ENCODE measurements around the gene NLK.

Gene NLK

GRCh38 chr17:28041068-28041843 lies 1.2 kb upstream of the NLK start:
- peak; percentile 96 for ATAC-seq
- no peak for TF ChIP-seq TSHZ2 (CRISPR knock-in tag; IDR thresholded peaks at IDR 0.05)
- TF ChIP-seq ZC3H10 (CRISPR knock-in tag; IDR thresholded peaks at IDR 0.05): no peak
- TF ChIP-seq TOX (CRISPR knock-in tag; IDR thresholded peaks at IDR 0.05; ENCODE audit: borderline replicate concordance): no peak
- TF ChIP-seq ZNF8 (CRISPR knock-in tag; IDR thresholded peaks at IDR 0.05): no peak
- TF ChIP-seq ARNTL (CRISPR knock-in tag; IDR thresholded peaks at IDR 0.05; ENCODE audit: borderline replicate concordance, low read depth): no peak
- no peak for TF ChIP-seq ESRRG (CRISPR knock-in tag; IDR thresholded peaks at IDR 0.05)
- TF ChIP-seq RARB (CRISPR knock-in tag; IDR thresholded peaks at IDR 0.05): no peak
- TF ChIP-seq ZNF70 (CRISPR knock-in tag; IDR thresholded peaks at IDR 0.05): no peak
- TF ChIP-seq GLIS3 (CRISPR knock-in tag; IDR thresholded peaks at IDR 0.05): no peak
- no peak for TF ChIP-seq PATZ1 (CRISPR knock-in tag; IDR thresholded peaks at IDR 0.05; ENCODE audit: borderline replicate concordance)
- TF ChIP-seq ZFP30 (CRISPR knock-in tag; IDR thresholded peaks at IDR 0.05): no peak
- TF ChIP-seq PPARA (CRISPR knock-in tag; IDR thresholded peaks at IDR 0.05; ENCODE audit: borderline replicate concordance): no peak
- no peak for TF ChIP-seq OSR1 (CRISPR knock-in tag; IDR thresholded peaks at IDR 0.05)
- no peak for TF ChIP-seq ISL1 (CRISPR knock-in tag; IDR thresholded peaks at IDR 0.05)
- TF ChIP-seq SNAI2 (CRISPR knock-in tag; IDR thresholded peaks at IDR 0.05): no peak
- no peak for TF ChIP-seq ZFP3 (CRISPR knock-in tag; IDR thresholded peaks at IDR 0.05)
- no peak for TF ChIP-seq CREB5 (CRISPR knock-in tag; IDR thresholded peaks at IDR 0.05; ENCODE audit: low read depth)
- no peak for TF ChIP-seq CSDC2 (CRISPR knock-in tag; IDR thresholded peaks at IDR 0.05)
- TF ChIP-seq CSRNP3 (CRISPR knock-in tag; IDR thresholded peaks at IDR 0.05): no peak
- no peak for TF ChIP-seq ZNF565 (CRISPR knock-in tag; conservative IDR thresholded peaks at IDR 0.05; ENCODE audit: low read depth)

GRCh38 chr17:28041844-28042656 lies 427 bp upstream of the NLK start:
- TF ChIP-seq TCF4 (CRISPR knock-in tag; IDR thresholded peaks at IDR 0.05; ENCODE audit: borderline replicate concordance) (no peak), TOX (CRISPR knock-in tag; IDR thresholded peaks at IDR 0.05; ENCODE audit: borderline replicate concordance) (no peak), ZNF70 (CRISPR knock-in tag; IDR thresholded peaks at IDR 0.05) (no peak), CSRNP3 (CRISPR knock-in tag; IDR thresholded peaks at IDR 0.05) (no peak), ARNTL (CRISPR knock-in tag; IDR thresholded peaks at IDR 0.05; ENCODE audit: borderline replicate concordance, low read depth) (no peak), CREB5 (CRISPR knock-in tag; IDR thresholded peaks at IDR 0.05; ENCODE audit: low read depth) (no peak), RARB (CRISPR knock-in tag; IDR thresholded peaks at IDR 0.05) (no peak), ZFP3 (CRISPR knock-in tag; IDR thresholded peaks at IDR 0.05) (no peak), ISL1 (CRISPR knock-in tag; IDR thresholded peaks at IDR 0.05) (no peak), ZC3H10 (CRISPR knock-in tag; IDR thresholded peaks at IDR 0.05) (no peak), BACH2 (CRISPR knock-in tag; IDR thresholded peaks at IDR 0.05; ENCODE audit: borderline replicate concordance) (no peak), ESRRG (CRISPR knock-in tag; IDR thresholded peaks at IDR 0.05) (no peak), ZNF565 (CRISPR knock-in tag; conservative IDR thresholded peaks at IDR 0.05; ENCODE audit: low read depth) (no peak), ZNF8 (CRISPR knock-in tag; IDR thresholded peaks at IDR 0.05) (no peak), ZFP30 (CRISPR knock-in tag; IDR thresholded peaks at IDR 0.05) (no peak)
- peak; percentile 2 for ATAC-seq

All from SK-N-SH treated with all-trans-retinoic acid at 6 μM for 48 hours (cell line).